Germinal center (tissue), 1 donor: ENCODE measurements around the gene CSK.
"Not testable (repeated sequence)": the region's sequence is repeated elsewhere in the genome, so short reads cannot be mapped to it uniquely, and the experiment has no call there.

Source experiments
- DNase-seq: peaks from one replicate; pipeline ENCODE4 v3.0.0; 2012; ENCODE audit warnings: mixed read lengths, low spot score

CSK gene

GRCh38 chr15:74770211-74770903 lies 11.5 kb upstream of the CSK start:
- no peak for DNase-seq

GRCh38 chr15:74773329-74773728 lies 8.6 kb upstream of the CSK start:
- DNase-seq, result no peak

GRCh38 chr15:74773731-74774252 lies 8.1 kb upstream of the CSK start:
- DNase-seq, result no peak

GRCh38 chr15:74775132-74775562 lies 6.7 kb upstream of the CSK start:
- peak; percentile 58 for DNase-seq

GRCh38 chr15:74775894-74776293 lies 6.0 kb upstream of the CSK start:
- no peak for DNase-seq

GRCh38 chr15:74776821-74777768 lies 4.8 kb upstream of the CSK start:
- DNase-seq, result peak; percentile 81

- DNase-seq, result no peak
These were observed 3.9 kb upstream of the CSK start for GRCh38 chr15:74777769-74778598.

- no peak for DNase-seq
These were observed 3.3 kb upstream of the CSK start for GRCh38 chr15:74778599-74778970.

- no peak for DNase-seq
These were observed 2.7 kb upstream of the CSK start for GRCh38 chr15:74779162-74779648.

- no peak for DNase-seq
These were observed 1.1 kb upstream of the CSK start for GRCh38 chr15:74780523-74781430.

- peak; percentile 69 for DNase-seq
These were observed 585 bp downstream of the CSK start for GRCh38 chr15:74782259-74783071.

- DNase-seq, result peak; percentile 43
These were observed 1.4 kb downstream of the CSK start for GRCh38 chr15:74783072-74783807.

GRCh38 chr15:74783808-74784175 lies 1.9 kb downstream of the CSK start:
- DNase-seq, result no peak

- DNase-seq, result no peak
These were observed 2.7 kb downstream of the CSK start for GRCh38 chr15:74784426-74785193.

- no peak for DNase-seq
These were observed 3.5 kb downstream of the CSK start for GRCh38 chr15:74785194-74786032.

- not testable (repeated sequence) for DNase-seq
These were observed 4.2 kb downstream of the CSK start for GRCh38 chr15:74786081-74786480.

GRCh38 chr15:74786551-74787165 lies 4.8 kb downstream of the CSK start:
- DNase-seq, result no peak
